Thymus (tissue), 11 donors: Measurements from ENCODE around the gene EMILIN2. TPM values are rescaled to one million over a fixed set of nuclear protein-coding genes. Genes with fewer than 3 reads are reported as not detected.

ENCODE experiments used
- DNase-seq, 9 donors: peaks; one replicate each; pipeline ENCODE4 v3.0.0-alpha.2; 2013; ENCODE audit warnings: low spot score in 9 of 9, low read depth in 6 of 9, missing footprints in 1 of 9
- H3K27ac ChIP-seq, 2 donors: one replicate each; pipeline ENCODE4 v1.5.1; 2013; ENCODE audit warnings: control low read depth in 1 of 2, low read depth in 1 of 2, low read length in 1 of 2, mild to moderate bottlenecking in 1 of 2, moderate library complexity in 1 of 2
- H3K27me3 ChIP-seq, 2 donors: one replicate each; pipeline ENCODE4 v1.5.1; 2013; ENCODE audit warnings: low read length in 1 of 2; ENCODE audit not compliant: control insufficient read depth in 2 of 2, insufficient read depth in 1 of 2
- H3K36me3 ChIP-seq, 2 donors: one replicate each; pipeline ENCODE4 v1.5.1; 2013; ENCODE audit warnings: low read length in 1 of 2, mild to moderate bottlenecking in 1 of 2, moderate library complexity in 1 of 2; ENCODE audit not compliant: control insufficient read depth in 2 of 2, insufficient read depth in 2 of 2
- H3K4me1 ChIP-seq, 2 donors: one replicate each; pipeline ENCODE4 v1.5.1; 2013; ENCODE audit warnings: low read length in 2 of 2; ENCODE audit not compliant: control insufficient read depth in 2 of 2, insufficient read depth in 2 of 2
- H3K4me3 ChIP-seq, 2 donors: one replicate each; pipeline ENCODE4 v1.5.1; 2013; ENCODE audit warnings: low read length in 2 of 2, control low read depth in 1 of 2, mild to moderate bottlenecking in 1 of 2
- H3K9me3 ChIP-seq, 2 donors: one replicate each; pipeline ENCODE4 v1.5.1; 2013; ENCODE audit warnings: low read length in 1 of 2, mild to moderate bottlenecking in 1 of 2; ENCODE audit not compliant: control insufficient read depth in 2 of 2, insufficient read depth in 1 of 2
- WGBS: extraction: QIAGEN DNeasy Blood & Tissue Kit; methylation state at CpG from one replicate; pipeline ENCODE4 v1.1.7; 2013; 5-methylcytosine and 5-hydroxymethylcytosine counted together
- polyA plus RNA-seq: library from polyadenylated mRNA; stranded (reverse); fragments of 200-250 nt; gene quantifications from one replicate; pipeline ENCODE4 v1.2.3, GENCODE V29; 2013
- total RNA-seq: library from RNA; stranded (reverse); fragments of 120-200 nt; gene quantifications from one replicate; pipeline ENCODE4 v1.2.4, GENCODE V29; 2013
- donor health status: healthy.

EMILIN2 gene
- total and polyA plus RNA-seq, 2 donors, result 19.3 to 27.2 TPM

GRCh38 chr18:2879889-2880288 is 33.1 kb downstream of the EMILIN2 start:
- H3K27me3 ChIP-seq, result no peaks in the 10 kb centered on the region
- H3K4me3 ChIP-seq, result no peak overlapping the region
- no peak for DNase-seq
- peaks cover 6 to 51% of the 10 kb centered on the region in 2 donors for H3K4me1 ChIP-seq
- 98% methylated on average over 4 of the region's 4 CpGs for WGBS
- H3K9me3 ChIP-seq, result peaks cover 0 to 3% of the 10 kb centered on the region in 2 donors
- no peaks in the 10 kb centered on the region for H3K36me3 ChIP-seq
- no peak overlapping the region for H3K27ac ChIP-seq

DNA sequence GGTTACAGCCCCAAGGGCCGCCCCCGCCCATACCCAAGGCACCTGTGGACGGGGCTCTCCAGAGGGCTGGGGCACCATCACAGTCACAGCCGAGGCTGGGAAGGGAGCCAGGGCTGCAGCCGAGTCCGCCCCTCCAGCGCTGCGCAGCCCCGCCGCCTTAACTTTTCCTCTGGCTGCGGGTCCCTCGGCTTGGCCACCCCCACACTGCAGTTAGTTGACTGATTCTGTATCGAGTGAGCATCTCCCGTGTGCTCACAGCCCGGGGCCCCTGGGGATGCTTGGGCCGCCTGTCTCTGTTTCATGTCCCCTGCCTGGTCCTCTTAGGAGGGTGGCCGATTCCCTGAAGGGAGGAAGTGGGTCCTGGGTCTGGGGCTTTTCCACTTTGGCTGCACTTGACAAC is 33.7 kb downstream of the EMILIN2 start:
- Histone ChIP-seq H3K27ac (no peak overlapping the region), H3K4me1 (peaks cover 6 to 48% of the 10 kb centered on the region in 2 donors), H3K27me3 (no peaks in the 10 kb centered on the region), H3K4me3 (no peak overlapping the region), H3K9me3 (peaks cover 0 to 3% of the 10 kb centered on the region in 2 donors), H3K36me3 (no peaks in the 10 kb centered on the region)
- whole genome bisulfite sequencing, result 93% methylated on average over 17 of the region's 17 CpGs
- DNase-seq, result no peak

- DNase-seq, result no peak
- peaks cover 6 to 45% of the 10 kb centered on the region in 2 donors for H3K4me1 ChIP-seq
- H3K36me3 ChIP-seq, result no peaks in the 10 kb centered on the region
- H3K27ac ChIP-seq, result peak overlapping the region; percentile 38 to 81
- peaks cover 0 to 3% of the 10 kb centered on the region in 2 donors for H3K9me3 ChIP-seq
- H3K27me3 ChIP-seq, result no peaks in the 10 kb centered on the region
- 94% methylated on average over 16 of the region's 16 CpGs for WGBS
- H3K4me3 ChIP-seq, result no peak overlapping the region
Measured at GRCh38 chr18:2881088-2881839, 34.5 kb downstream of the EMILIN2 start.

GRCh38 chr18:2881840-2882195 is 35.0 kb downstream of the EMILIN2 start:
- peaks cover 0 to 5% of the 10 kb centered on the region in 2 donors for H3K9me3 ChIP-seq
- peak in 2 of 9 donors; percentile 37 to 72 for DNase-seq
- H3K4me3 ChIP-seq, result no peak overlapping the region
- H3K4me1 ChIP-seq, result peaks cover 6 to 45% of the 10 kb centered on the region in 2 donors
- no peaks in the 10 kb centered on the region for H3K36me3 ChIP-seq
- no peaks in the 10 kb centered on the region for H3K27me3 ChIP-seq
- 82% methylated on average over 9 of the region's 9 CpGs for WGBS
- H3K27ac ChIP-seq, result peak overlapping the region; percentile 38 to 81

- 92% methylated on average over 4 of the region's 4 CpGs for WGBS
- Histone ChIP-seq H3K27ac (peak overlapping the region in 1 of 2 donors; percentile 81), H3K4me1 (peaks cover 6 to 45% of the 10 kb centered on the region in 2 donors), H3K27me3 (no peaks in the 10 kb centered on the region), H3K36me3 (no peaks in the 10 kb centered on the region), H3K9me3 (peaks cover 0 to 5% of the 10 kb centered on the region in 2 donors), H3K4me3 (no peak overlapping the region)
- DNase-seq, result no peak
Measured at GRCh38 chr18:2882201-2882600, 35.4 kb downstream of the EMILIN2 start.

- WGBS, result 37% methylated on average over 10 of the region's 10 CpGs
- H3K27ac ChIP-seq, result peak overlapping the region; percentile 83
- no peaks in the 10 kb centered on the region for H3K27me3 ChIP-seq
- H3K36me3 ChIP-seq, result no peaks in the 10 kb centered on the region
- DNase-seq, result peak in 4 of 9 donors; percentile 43 to 83 (median 61)
- peaks cover 6 to 45% of the 10 kb centered on the region in 2 donors for H3K4me1 ChIP-seq
- H3K9me3 ChIP-seq, result peaks cover 0 to 5% of the 10 kb centered on the region in 2 donors
- no peak overlapping the region for H3K4me3 ChIP-seq
Measured at GRCh38 chr18:2883076-2883735, 36.4 kb downstream of the EMILIN2 start.

DNA sequence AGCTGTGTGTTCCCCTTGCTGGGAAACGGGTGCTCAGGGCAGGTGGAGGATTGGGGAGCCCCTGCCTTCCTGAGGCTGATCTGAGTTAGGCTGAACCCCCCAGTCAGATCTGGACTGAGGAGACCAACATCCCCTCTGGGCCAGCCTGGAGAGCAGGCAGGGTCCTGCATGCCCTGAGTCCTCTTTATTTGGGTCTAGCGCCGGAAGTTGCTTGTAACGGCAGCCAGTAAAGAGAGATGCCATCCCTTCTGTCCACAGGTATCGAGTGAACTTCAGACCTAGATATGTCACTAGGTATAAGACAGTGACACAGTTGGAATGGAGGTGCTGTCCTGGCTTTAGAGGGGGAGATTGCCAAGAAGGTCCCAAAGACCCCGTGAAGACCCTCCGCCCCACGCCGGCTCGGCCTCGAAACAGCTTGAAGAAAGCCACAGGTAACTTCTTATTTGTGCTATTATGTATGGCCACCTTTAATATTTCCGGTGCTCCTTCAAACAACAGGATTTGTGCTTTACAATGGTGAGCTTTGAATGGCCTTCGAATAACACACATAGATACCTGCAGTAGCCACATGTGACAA is 38.0 kb downstream of the EMILIN2 start:
- H3K9me3 ChIP-seq, result peaks cover 0 to 5% of the 10 kb centered on the region in 2 donors
- WGBS, result 97% methylated on average over 13 of the region's 13 CpGs
- H3K27me3 ChIP-seq, result no peaks in the 10 kb centered on the region
- H3K36me3 ChIP-seq, result no peaks in the 10 kb centered on the region
- H3K4me1 ChIP-seq, result peaks cover 6 to 45% of the 10 kb centered on the region in 2 donors
- DNase-seq, result no peak
- no peak overlapping the region for H3K27ac ChIP-seq
- no peak overlapping the region for H3K4me3 ChIP-seq

- Histone ChIP-seq H3K36me3 (no peaks in the 10 kb centered on the region), H3K4me3 (no peak overlapping the region), H3K4me1 (peaks cover 6 to 24% of the 10 kb centered on the region in 2 donors), H3K9me3 (peaks cover 0 to 5% of the 10 kb centered on the region in 2 donors), H3K27me3 (no peaks in the 10 kb centered on the region), H3K27ac (no peak overlapping the region)
- 70% methylated on average over 4 of the region's 4 CpGs for WGBS
- no peak for DNase-seq
Measured at GRCh38 chr18:2887470-2887869, 40.7 kb downstream of the EMILIN2 start.

DNA sequence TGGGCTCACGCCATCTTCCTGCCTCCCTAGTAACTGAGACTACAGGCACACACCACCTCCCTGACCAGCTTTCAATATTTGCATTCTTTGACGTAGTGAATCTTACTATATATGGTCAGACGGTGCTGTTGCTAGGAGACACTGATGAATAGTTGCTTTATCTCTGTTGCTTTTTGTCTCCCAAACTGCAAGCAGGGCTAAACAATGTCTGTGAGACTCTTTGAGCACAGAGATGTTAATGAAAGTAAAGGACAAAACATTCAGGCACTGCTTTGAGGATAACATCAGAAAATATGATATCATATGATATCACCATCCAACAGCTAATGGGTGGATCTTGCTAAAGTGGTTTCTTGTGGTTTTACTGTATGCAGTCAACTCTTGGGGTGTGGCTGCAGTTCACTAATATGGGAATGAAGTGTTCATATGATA is 43.0 kb downstream of the EMILIN2 start:
- WGBS, result 85% methylated on average over 3 of the region's 3 CpGs
- H3K9me3 ChIP-seq, result peaks cover 0 to 2% of the 10 kb centered on the region in 2 donors
- peaks cover 0 to 2% of the 10 kb centered on the region in 2 donors for H3K4me1 ChIP-seq
- H3K4me3 ChIP-seq, result no peak overlapping the region
- H3K27me3 ChIP-seq, result no peaks in the 10 kb centered on the region
- no peaks in the 10 kb centered on the region for H3K36me3 ChIP-seq
- no peak overlapping the region for H3K27ac ChIP-seq
- DNase-seq, result no peak
